Stimulated activated CD8-positive, alpha-beta memory T cell treated with anti-CD3 and anti-CD28 coated beads, Interleukin-15, amount 100 ng/mL, for 48 hours (primary cell): ENCODE data around the gene GRN.
"Not testable (repeated sequence)": the region's sequence is repeated elsewhere in the genome, so short reads cannot be mapped to it uniquely, and the experiment has no call there.

Experiments
- DNase-seq, 2 donors: peaks; one replicate each; pipeline ENCODE4 v3.0.0-alpha.2; 2020; ENCODE audit warnings: low read depth in 2 of 2

Gene GRN

DNA sequence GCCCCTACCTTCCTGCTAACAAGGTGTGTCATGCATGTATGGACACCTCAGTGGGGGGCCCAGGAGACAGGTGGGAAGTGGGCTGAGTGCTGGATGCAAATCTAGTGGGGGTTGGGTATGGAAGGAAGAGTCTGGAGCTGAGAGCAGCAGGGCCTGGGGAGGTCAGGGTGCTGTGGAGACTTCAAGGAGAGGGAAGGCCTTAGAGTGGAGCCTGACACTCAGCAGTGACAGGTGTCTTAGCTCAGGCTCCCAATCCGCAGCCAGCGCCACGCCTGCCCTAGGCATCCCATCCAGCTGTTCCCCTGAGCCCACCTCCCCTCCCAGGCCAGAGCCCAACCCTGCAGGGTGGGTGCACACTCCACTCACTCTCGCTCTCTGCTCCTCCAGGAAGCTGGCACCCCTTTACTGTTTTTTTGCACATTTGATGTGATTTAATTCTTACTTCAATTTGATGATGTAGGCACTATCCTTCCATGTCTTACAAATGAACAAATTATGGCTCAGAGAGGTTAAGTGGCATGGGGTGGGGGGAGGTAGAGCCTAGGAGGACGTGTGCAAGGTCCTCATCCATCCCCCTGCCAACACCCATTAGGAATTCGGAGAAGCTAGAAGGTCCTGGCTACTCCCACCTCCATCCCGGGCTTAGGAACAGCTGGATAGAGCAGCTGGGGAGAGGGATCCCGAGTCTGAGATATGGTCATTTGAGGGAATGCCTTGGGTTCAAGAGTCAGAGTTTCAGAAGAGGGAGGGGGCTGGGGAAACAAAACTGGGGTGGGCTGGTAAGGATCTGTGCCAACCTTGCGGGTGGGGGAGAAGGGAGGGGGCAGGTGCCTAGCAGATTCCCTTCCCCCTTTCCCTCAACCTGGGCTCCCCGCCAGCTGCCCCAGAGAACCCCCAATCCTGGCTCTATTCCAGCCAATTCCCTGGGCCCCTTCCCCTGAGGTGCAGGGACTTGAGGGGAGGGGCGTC, 16.5 kb downstream of the GRN start:
- DNase-seq, result no peak

DNA sequence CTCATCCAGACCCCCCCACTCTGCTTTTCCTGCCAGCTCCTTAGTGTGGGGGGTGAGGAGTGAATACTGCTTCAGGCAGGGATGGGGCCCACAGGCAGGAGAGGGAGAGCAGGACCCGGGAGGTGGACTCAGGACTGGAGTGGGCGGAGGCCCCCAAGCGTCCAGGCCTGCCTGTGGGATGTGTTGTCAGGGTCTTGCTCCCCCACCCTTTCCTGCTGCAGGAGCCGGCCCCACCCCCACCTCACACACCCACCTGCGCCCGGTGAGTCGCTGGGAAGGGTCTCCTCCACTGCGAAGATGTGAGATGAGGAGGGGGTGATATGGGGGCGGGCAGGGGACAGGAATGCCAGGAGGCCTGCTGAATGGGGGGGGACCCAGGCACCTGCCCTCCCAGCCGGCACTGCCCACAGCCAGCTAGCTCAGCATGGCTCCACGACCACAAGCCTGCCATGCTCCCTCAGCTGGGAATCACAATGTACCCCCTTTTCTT, 17.4 kb downstream of the GRN start:
- DNase-seq, result no peak

DNA sequence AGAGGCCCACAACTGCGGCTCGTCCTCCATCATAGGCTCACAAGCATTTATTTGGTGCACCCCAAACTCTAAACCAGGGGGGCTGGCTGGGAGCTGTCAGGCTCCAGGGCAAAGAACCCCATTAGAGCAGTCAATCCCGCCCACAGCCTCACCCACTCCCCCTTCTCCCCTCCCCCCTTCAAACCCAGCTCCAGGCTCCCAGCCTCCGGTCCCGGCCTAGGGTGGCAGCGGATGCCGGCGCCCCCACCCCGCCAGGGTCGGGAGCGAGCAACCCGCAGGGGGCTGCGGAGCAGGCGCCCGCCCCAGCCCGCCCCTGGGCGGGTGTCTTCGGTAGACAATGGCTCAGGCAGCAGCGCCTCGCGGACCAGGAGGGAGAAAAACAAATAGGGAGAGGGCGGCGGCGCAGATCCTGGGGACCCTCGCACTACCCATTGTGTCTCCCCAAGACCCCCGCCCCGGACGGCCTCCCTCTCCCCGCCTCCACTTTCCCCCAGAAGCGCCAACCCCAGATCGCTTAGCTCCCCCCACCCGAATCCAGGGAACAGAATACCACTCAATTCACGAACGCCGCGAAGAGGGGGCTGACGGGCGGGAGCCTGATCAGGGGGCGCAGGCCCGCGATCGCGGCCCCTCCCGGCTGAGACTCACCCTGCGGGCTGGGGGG, 18.0 kb downstream of the GRN start:
- DNase-seq, result no peak

DNA sequence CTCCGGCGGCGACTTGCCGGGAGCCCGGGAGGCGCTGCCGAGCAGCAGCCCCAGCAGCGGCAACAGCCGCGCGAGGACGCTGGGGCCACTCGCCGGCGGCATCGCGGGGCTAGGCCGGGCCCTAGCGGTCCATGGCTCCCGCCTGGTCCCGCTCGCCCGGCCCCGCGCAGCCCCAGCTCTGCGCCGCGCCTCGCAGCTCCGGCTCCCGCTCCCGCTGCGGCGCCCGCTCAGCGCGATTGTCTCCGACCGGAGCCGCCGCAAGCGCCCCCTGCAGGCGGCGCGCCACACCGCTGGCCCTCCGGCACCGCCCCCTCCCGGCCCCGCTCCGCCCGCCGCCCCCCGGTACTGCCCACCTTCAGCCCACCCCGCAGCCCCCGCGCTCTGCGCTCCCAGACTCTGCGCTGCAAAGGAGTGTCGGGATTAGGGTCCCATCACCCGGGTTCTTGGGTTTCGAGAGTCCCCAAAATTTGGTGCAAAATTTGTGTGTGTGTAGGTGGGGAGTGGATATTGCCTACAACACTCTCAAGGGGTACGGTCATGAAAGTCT, 18.6 kb downstream of the GRN start, which contains the start of gene FAM171A2:
Gene FAM171A2, minus strand, starts transcription at position 241 of the 547 bp plus-strand sequence. Its CDS starts 139 bp downstream, at position 102.
- peak; percentile 51 to 57 for DNase-seq

DNA sequence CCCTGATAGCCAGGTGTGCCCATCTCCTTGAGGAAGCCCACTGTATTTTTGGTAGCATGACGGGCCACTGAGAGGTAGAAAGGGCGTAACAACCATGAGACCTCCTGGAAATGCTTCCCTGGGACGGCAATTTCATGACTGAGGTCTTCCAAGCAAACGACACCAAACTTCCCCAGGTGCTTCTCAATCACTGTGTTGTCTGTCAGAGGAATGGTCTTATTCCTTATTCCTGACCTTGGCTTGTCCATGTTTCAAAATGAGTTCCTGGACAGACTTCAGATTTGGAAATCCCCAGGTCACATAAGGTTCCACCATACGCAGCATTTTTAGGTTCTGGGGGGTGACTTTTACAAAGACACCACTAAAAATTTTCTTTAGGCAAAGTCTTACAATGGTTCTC, 19.9 kb downstream of the GRN start:
- not testable (repeated sequence) for DNase-seq

DNA sequence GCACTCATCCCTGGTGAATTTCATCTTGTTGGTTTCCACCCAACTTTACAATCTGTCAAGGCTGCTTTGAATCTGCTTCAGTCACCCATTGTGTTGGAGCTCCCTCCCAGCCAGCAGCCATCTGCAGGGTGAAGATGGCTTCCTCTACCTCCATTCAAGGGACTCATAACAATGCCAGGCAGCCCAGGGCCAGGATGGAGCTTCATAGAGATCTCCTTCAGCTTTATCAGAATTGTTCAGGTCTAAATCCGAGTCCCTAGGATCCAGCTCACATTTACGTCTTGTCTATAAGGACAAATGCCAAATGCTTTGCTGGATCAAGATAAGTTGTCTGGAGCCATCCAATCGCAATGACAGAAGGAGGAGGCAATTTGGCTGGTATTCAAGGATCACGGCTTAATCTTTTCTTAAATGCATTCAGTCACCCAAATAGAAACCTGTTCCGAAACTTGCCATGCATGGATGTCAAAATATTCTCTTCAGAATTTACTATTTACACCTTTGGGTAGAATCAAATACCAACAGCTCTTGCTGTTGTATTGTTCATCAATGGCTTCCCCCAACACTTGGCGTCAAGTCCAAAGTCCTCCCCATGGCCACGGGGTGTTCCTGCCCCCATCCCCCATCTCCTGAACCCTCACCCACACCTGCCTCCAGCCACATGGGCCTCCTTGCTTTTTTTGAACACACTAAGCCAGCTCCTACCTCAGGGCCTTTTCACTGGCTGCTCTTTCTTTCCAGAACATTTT, 22.3 kb downstream of the GRN start:
- DNase-seq, result no peak

DNA sequence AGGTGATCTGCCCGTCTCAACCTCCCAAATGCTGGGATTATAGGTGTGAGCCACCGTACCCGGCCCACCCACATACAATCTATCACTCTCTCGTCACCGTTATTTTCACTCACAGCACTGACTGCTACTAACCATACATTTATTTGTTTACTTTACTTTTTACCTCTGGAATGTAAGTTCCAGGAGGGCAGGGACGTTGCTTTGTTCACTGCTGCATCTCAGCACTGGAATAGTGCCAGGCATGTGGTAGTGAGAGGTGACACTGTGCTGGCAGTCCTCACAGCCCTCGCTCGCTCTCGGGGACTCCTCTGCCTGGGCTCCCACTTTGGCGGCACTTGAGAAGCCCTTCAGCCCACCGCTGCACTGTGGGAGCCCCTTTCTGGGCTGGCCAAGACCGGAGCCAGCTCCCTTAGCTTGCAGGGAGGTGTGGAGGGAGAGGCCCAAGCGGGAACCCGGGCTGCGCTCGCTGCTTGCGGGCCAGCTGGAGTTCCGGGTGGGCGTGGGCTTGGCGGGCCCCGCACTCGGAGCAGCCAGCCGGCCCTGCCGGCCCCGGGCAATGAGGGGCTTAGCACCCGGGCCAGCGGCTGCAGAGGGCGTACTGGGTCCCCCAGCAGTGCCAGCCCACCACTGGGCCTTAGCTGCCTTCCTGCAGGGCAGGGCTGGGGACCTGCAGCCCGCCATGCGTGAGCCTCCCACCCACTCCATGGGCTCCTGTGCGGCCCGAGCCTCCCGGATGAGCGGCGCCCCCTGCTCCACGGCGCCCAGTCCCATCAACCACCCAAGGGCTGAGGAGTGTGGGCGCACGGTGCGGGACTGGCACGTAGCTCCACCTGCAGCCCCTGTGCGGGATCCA, 23.5 kb downstream of the GRN start:
- DNase-seq, result not testable (repeated sequence)

DNA sequence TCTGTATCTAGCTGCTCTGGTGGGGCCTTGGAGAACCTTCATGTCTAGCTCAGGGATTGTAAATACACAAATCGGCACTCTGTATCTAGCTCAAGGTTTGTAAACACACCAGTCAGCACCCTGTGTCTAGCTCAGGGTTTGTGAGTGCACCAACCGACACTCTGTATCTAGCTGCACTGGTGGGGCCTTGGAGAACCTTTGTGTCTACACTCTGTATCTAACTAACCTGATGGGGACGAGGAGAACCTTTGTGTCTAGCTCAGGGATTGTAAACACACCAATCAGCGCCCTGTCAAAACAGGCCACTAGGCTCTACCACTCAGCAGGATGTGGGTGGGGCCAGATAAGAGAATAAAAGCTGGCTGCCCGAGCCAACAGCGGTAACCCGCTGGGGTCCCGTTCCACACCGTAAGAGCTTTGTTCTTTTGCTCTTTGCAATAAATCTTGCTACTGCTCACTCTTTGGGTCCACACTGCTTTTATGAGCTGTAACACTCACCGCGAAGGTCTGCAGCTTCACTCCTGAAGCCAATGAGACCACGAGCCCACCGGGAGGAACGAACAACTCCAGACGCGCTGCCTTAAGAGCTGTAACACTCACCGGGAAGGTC, 24.4 kb downstream of the GRN start:
- not testable (repeated sequence) for DNase-seq

DNA sequence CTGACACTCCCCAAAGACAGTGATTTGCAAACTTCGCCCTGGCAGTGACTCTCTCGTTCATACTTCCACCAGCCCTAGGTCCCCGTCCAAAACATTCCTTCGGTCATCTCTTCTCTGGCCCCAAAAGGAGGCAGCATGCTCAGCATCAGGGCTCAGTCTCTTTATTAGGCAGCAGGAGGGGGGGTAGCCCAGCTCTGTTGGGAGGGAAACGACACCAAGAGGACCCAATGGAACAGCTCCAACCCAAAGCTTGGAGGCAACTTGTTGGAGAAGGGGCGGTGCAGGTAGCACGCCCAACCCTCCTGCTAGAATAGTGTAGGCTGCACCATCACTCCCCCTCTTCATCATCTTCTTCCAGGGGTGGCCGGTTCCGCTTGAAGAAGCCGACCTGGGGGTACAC, 26.9 kb downstream of the GRN start:
- no peak for DNase-seq

DNA sequence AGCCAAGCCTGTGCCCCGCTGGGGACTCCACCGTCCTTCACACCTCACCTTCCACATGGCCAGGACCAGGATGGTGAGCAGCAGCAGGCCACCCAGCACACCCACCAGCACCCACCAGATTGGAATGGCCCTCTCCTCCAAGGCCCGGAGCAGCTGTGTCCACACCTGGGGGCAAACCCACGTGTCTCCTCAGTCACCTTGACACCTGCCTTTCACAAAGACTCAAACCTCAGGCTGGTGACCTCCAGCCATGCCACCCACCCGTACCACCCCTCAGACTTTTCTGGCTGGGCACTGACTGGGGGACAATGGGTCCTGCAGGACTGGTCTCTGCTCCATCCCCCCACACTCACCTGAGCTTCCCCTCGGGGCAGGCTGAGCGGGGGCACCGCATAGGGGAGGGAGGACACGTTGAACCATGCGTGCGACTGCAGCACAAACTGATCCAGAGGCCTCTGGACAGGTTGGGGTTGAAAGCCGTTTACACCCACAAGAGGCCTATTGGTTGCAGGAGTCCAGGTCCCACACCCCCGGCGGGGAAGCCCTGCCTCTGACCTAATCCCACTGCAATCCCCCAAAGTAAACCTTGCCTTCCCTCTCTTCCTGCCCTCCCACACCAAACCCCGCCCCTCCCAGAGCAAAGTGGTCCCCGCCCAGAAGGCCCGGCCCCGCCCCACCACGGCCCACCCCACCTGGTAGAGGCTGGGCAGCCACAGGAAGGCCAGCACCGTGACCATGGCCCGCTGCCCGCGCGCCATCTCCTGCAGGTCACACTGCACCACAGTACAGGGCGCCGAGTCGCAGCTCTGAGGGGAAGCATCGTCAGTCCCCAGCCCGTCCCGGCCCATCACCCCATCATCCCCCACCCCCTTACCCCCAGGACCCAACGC, 29.4 kb downstream of the GRN start:
- DNase-seq, result no peak

DNA sequence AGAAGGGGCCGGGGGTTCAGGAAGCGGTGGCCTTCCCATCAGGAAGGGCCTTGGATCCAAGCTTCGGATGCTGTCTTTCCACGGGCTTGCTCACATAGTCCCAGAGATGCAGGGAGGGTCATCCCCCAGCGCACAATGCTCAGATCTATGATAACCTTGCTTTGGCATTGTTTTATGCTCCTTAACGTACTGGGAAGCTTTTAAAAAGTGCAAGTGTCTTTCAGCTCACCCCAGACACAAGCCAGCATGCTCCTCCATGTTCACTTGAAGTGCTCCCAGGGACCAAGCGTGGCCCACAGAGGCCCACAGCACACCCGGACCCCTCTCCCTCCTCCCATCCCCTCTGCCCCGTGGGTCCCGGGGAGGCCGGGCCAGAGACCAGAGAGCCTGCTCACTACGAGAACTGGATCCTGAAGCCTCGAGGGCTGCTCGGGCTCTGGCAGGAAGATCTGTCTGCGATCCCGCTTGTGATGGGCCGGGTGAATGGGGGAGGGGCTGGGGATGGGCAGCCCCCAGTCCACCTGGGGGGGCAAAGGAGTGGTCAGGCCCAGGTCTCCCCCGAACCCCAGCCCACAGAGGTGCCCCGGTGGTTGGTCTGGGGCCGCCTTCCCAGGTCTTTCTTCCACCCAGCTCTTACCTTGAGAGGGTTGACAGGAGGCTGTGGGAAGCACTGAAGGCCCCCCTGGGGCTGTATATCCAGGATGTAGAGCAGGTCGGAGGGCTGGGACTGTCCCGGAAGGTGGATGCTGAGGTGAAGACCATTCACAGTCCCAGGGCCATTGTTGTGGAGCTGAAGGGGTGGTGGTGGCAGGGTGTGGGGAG, 30.3 kb downstream of the GRN start:
- DNase-seq, result no peak

DNA sequence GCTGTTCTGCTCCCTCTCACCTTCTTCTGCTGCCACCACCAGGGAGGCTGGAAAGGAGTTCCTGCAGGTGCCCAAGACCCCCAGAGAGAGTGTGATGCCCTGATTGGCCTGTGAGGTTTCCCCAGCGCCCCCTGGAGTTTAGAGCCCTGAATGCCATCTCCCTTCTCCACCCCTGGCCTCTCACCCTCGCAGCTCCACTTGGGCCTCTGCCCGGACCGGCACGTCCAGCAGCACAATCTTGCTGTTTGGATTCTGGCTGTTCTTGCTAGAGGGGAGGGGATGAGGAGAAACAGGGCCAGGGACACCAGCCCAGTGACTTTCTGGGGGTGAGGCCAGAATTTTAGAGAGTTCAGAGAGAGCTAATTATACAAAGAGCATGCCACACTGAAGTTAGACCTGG, 31.0 kb downstream of the GRN start:
- no peak for DNase-seq

DNA sequence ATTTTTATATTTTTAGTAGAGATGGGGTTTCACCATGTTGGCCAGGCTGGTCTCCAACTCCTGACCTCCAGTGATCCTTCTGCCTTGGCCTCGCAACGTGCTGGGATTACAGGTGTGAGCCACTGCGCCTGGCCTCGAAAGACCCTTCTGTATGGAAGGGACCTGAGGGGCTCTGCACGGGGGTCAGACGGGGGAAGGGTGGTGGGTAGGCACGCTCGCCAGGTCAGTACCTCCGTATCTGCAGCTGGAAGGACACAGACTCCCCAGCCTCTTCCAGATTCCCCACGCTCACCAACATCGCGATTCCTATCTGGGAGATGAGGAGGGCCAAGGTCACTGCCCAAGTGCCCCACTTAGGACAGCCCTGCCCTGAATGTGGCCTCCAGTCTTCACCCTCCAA, 31.7 kb downstream of the GRN start:
- DNase-seq, result no peak

DNA sequence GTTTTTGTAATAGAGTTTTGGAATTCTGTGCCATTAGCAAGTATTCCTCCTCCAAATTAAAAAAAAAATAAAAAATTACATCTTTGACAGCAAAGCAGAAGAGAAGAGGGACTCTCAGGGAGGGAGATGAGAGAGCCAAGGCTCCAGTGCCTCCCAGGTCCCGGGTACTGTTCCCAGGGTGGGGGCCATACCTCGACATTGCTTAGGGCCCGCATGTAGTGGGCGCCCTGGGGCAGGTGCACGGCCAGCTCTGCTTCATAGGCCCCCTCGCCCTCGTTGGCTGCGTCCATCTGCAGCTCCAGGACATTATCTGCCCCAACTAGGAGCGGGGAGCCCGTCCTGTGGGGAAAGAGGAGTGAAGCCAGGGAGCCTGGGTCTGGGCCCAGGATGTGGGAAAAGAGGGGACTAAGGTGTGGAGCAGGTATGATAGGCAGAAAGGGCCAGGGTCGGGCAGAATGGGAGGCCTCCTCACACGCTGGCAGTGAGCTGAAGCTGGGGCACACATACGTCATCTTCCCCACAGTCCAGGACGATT, 33.1 kb downstream of the GRN start:
- DNase-seq, result no peak

DNA sequence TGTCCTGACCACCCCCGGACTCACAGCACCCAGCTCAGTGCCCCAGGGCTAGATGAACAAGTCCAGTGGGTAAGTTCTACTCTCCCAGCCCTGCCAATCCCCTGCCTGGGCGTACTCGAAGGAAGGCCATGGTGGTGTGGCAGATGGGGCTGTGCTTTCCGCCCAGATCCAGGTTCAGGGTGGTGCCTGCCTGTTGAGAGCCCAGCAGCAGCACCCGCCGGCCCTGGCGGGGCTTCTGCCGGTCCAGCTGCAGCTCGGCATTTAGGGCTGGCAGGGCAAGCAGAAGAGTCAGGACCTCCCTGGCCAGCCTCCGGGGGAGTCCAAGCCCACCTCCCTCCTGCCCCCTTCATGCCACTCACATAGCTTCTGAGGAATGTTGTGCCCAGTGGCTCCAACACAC, 34.8 kb downstream of the GRN start:
- DNase-seq, result no peak

DNA sequence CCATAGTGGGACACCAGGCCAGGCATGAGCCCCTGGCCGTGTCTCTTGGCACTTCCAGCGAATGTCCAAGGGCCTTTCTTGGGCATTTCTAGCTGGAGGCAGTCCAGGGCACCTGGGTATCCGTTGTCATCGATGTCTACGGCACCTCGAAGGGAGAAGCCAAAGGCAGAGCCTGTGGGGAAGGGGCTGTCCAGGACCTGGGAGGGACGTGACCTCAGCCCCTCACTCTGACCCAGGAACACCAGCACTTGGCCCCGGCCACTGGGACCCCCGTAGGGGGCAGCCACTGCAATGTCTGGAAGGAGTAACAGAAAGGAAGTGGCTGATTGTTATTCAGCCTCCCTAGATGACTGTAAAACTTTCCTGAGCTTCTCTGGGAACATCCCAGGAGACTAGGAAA, 35.7 kb downstream of the GRN start:
- DNase-seq, result no peak

DNA sequence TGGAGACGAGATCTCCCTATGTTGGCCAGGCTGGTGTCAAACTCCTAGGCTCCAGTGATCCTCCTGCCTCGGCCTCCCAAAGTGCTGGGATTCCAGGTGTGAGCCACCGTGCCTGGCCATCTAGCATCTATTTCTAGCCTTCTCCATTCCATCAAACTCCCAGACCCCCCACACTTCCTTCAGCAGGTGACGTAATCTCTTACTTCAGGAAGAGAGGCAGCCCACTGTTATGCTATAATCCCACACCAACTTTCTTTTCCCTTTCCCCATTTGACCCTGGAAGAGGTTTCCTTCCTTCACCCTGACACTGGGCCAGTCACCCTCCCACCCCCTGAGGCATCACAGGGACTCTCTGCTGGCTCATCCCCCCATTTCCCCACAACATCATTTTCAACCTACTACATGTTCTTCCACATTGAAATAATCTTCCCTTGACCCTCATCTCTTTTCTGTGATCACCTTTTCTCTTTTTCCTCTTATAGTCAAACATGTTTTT, 36.8 kb downstream of the GRN start:
- DNase-seq, result no peak

DNA sequence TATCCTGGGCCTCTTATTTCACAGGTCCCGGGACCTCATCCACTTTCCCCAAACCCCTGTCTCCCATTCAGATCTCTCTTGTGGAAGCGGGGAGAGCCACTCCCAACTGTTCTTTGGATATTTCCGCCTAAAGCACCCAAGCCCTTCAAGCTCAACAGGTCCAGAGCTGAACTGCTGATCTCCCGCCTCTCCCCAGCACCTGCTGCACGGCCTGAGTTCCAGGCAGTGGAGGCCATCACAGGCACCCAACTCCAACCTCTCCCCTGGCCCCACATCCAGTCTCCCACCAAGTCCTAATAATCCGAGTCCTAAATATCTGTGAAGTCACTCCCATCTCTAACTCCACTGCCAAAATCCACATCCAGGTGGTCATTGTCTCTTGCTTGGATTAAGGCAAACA, 37.8 kb downstream of the GRN start:
- no peak for DNase-seq
